OCI-LY7 (cell line): Measurements from ENCODE around the gene ECEL1.

Experiments
- EZH2phosphoT487 ChIP-seq: fragments of 200-600 bp; sonication (generic); IDR thresholded peaks from 2 replicates; pipeline ENCODE4 v1.6.1; 2018; ENCODE audit warnings: low read depth, borderline replicate concordance, mild to moderate bottlenecking, mixed run types, antibody characterized with exemption, low read length, moderate library complexity, mixed read lengths
- TF ChIP-seq, protein P1 (sequence below): fragments of 200-600 bp; sonication (generic); conservative IDR thresholded peaks from 2 replicates; pipeline ENCODE4 v1.5.1; 2014; ENCODE audit warnings: mild to moderate bottlenecking, antibody characterized with exemption, low read length, moderate library complexity, mixed read lengths

- TF ChIP-seq, protein P1, sequence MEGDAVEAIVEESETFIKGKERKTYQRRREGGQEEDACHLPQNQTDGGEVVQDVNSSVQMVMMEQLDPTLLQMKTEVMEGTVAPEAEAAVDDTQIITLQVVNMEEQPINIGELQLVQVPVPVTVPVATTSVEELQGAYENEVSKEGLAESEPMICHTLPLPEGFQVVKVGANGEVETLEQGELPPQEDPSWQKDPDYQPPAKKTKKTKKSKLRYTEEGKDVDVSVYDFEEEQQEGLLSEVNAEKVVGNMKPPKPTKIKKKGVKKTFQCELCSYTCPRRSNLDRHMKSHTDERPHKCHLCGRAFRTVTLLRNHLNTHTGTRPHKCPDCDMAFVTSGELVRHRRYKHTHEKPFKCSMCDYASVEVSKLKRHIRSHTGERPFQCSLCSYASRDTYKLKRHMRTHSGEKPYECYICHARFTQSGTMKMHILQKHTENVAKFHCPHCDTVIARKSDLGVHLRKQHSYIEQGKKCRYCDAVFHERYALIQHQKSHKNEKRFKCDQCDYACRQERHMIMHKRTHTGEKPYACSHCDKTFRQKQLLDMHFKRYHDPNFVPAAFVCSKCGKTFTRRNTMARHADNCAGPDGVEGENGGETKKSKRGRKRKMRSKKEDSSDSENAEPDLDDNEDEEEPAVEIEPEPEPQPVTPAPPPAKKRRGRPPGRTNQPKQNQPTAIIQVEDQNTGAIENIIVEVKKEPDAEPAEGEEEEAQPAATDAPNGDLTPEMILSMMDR = no peak
- no peak for TF ChIP-seq EZH2phosphoT487
Measured at GRCh38 chr2:232435375-232435648, 52.3 kb downstream of the ECEL1 start.
